PFSK-1 (cell line): Measurements from ENCODE around the gene CUX1.

ENCODE experiments used
- FOXP2 ChIP-seq: optimal IDR thresholded peaks from 2 replicates; pipeline ENCODE3; 2011; ENCODE audit warnings: borderline replicate concordance, control low read depth, inconsistent platforms; ENCODE audit not compliant: insufficient read depth; ENCODE audit errors: extremely low read length, extremely low read depth
- POLR2AphosphoS5 ChIP-seq: IDR thresholded peaks from 2 replicates; pipeline ENCODE4 v1.6.1; 2012; ENCODE audit warnings: low read depth, mild to moderate bottlenecking, control low read depth, low read length, moderate library complexity
- SIN3A ChIP-seq: IDR thresholded peaks from 2 replicates; pipeline ENCODE4 v1.6.1; 2012; ENCODE audit warnings: mild to moderate bottlenecking, low read length, moderate library complexity, borderline replicate concordance; ENCODE audit not compliant: insufficient read depth
- TAF1 ChIP-seq: IDR thresholded peaks from 2 replicates; pipeline ENCODE4 v1.6.1; 2012; ENCODE audit warnings: low read length, control low read depth, borderline replicate concordance; ENCODE audit not compliant: insufficient read depth
- TF ChIP-seq, protein P1 (sequence below), 2 experiments: IDR thresholded peaks; 2 replicates each; pipeline versions ENCODE4 v1.6.1 to v1.8.0; 2011 to 2012; ENCODE audit warnings: low read depth in 2 of 2, low read length in 2 of 2, control low read depth in 1 of 2, inconsistent platforms in 1 of 2, mild to moderate bottlenecking in 1 of 2, moderate library complexity in 1 of 2; ENCODE audit not compliant: insufficient read depth in 1 of 2

The CUX1 gene

GRCh38 chr7:102119213-102119651 lies 301.8 kb downstream of the CUX1 start:
- TF ChIP-seq SIN3A (no peak), FOXP2 (no peak), TAF1 (no peak), POLR2AphosphoS5 (no peak)
- TF ChIP-seq, protein P1, sequence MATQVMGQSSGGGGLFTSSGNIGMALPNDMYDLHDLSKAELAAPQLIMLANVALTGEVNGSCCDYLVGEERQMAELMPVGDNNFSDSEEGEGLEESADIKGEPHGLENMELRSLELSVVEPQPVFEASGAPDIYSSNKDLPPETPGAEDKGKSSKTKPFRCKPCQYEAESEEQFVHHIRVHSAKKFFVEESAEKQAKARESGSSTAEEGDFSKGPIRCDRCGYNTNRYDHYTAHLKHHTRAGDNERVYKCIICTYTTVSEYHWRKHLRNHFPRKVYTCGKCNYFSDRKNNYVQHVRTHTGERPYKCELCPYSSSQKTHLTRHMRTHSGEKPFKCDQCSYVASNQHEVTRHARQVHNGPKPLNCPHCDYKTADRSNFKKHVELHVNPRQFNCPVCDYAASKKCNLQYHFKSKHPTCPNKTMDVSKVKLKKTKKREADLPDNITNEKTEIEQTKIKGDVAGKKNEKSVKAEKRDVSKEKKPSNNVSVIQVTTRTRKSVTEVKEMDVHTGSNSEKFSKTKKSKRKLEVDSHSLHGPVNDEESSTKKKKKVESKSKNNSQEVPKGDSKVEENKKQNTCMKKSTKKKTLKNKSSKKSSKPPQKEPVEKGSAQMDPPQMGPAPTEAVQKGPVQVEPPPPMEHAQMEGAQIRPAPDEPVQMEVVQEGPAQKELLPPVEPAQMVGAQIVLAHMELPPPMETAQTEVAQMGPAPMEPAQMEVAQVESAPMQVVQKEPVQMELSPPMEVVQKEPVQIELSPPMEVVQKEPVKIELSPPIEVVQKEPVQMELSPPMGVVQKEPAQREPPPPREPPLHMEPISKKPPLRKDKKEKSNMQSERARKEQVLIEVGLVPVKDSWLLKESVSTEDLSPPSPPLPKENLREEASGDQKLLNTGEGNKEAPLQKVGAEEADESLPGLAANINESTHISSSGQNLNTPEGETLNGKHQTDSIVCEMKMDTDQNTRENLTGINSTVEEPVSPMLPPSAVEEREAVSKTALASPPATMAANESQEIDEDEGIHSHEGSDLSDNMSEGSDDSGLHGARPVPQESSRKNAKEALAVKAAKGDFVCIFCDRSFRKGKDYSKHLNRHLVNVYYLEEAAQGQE (IDR thresholded peaks at IDR 0.05; ENCODE audit: insufficient read depth in 1 of 2, low read depth in 2 of 2, low read length in 2 of 2): no peak

GRCh38 chr7:102119925-102120324 lies 302.5 kb downstream of the CUX1 start:
- TF ChIP-seq POLR2AphosphoS5: no peak
- no peak for TF ChIP-seq TAF1
- no peak for TF ChIP-seq SIN3A
- no peak for TF ChIP-seq FOXP2
- TF ChIP-seq, protein P1 (IDR thresholded peaks at IDR 0.05; ENCODE audit: insufficient read depth in 1 of 2, low read depth in 2 of 2, low read length in 2 of 2): no peak

DNA sequence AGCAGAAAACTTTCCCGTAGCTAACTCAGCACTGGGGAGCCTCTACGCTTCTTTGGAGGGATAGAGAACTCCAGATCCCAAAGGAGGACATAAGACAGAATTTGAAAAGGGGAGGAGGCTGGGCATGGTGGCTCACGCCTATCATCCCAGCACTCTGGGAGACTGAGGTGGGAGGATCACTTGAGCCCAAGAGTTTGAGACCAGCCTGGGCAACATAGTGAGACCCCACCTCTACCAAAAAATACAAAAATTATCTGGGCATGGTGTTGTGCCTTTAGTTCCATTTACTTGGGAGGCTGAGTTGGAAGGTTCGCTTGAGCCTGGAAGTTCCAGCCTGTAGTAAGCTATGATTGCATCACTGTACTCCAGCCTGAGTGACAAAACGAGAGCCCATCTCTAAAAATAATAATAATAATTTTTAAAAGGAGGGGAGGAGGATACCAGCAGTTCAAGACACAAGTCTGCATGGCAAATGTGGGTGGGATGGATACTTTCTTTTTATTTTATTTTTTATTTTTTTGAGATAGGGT lies 303.3 kb downstream of the CUX1 start:
- TF ChIP-seq POLR2AphosphoS5: no peak
- TF ChIP-seq, protein P1 (IDR thresholded peaks at IDR 0.05; ENCODE audit: insufficient read depth in 1 of 2, low read depth in 2 of 2, low read length in 2 of 2): no peak
- no peak for TF ChIP-seq SIN3A
- no peak for TF ChIP-seq FOXP2
- TF ChIP-seq TAF1: no peak

GRCh38 chr7:102122026-102122425 lies 304.6 kb downstream of the CUX1 start:
- TF ChIP-seq FOXP2 (no peak), TAF1 (no peak), SIN3A (no peak), POLR2AphosphoS5 (no peak)
- TF ChIP-seq, protein P1 (IDR thresholded peaks at IDR 0.05; ENCODE audit: insufficient read depth in 1 of 2, low read depth in 2 of 2, low read length in 2 of 2): no peak

GRCh38 chr7:102125127-102125596 lies 307.7 kb downstream of the CUX1 start:
- TF ChIP-seq TAF1 (no peak), POLR2AphosphoS5 (no peak), FOXP2 (no peak), SIN3A (no peak)
- TF ChIP-seq, protein P1 (IDR thresholded peaks at IDR 0.05; ENCODE audit: insufficient read depth in 1 of 2, low read depth in 2 of 2, low read length in 2 of 2): no peak
